Fibroblast of mammary gland (primary cell): Measurements from ENCODE around the gene LARP6.

Source experiments
- DNase-seq: peaks from one replicate; pipeline ENCODE4 v3.0.0-alpha.2; 2010; ENCODE audit warnings: low read depth
- H3K4me3 ChIP-seq: 2 replicates; pipeline ENCODE4 v1.5.1; 2011; ENCODE audit warnings: low read depth, mild to moderate bottlenecking, low read length, moderate library complexity; ENCODE audit not compliant: control insufficient read depth
- CTCF ChIP-seq: conservative IDR thresholded peaks from 2 replicates; pipeline ENCODE4 v1.5.1; 2011; ENCODE audit warnings: low read depth, low read length, inconsistent platforms; ENCODE audit not compliant: control insufficient read depth, insufficient read depth

LARP6 gene

GRCh38 chr15:70796516-70797310, 57.2 kb downstream of the LARP6 start:
- no peak overlapping the region for H3K4me3 ChIP-seq

GRCh38 chr15:70795311-70795665, 58.7 kb downstream of the LARP6 start:
- H3K4me3 ChIP-seq: peak overlapping the region; percentile 34
- peak; percentile 96 for DNase-seq
- no peak for TF ChIP-seq CTCF

More at GRCh38 chr15:70796516-70797310, 57.2 kb downstream of the LARP6 start:
- TF ChIP-seq CTCF: no peak
- no peak for DNase-seq

GRCh38 chr15:70794596-70795310, 59.2 kb downstream of the LARP6 start:
- peak overlapping the region; percentile 34 for H3K4me3 ChIP-seq
- peak; percentile 85 for DNase-seq
- TF ChIP-seq CTCF: no peak

- no peak for DNase-seq
- TF ChIP-seq CTCF: no peak
- no peak overlapping the region for H3K4me3 ChIP-seq
Observed at GRCh38 chr15:70793694-70794093, 60.3 kb downstream of the LARP6 start.

- DNase-seq: peak; percentile 83
- TF ChIP-seq CTCF: no peak
- H3K4me3 ChIP-seq: no peak overlapping the region
Observed at GRCh38 chr15:70792171-70792573, 61.8 kb downstream of the LARP6 start.

GRCh38 chr15:70791259-70791658, 62.7 kb downstream of the LARP6 start:
- no peak overlapping the region for H3K4me3 ChIP-seq
- no peak for DNase-seq
- TF ChIP-seq CTCF: no peak
